Body of pancreas (tissue), 4 donors: Measurements from ENCODE around the gene SART3. TPM values are rescaled to one million over a fixed set of nuclear protein-coding genes. Genes with fewer than 3 reads are reported as not detected.

Experiments
- ATAC-seq: fragments of 150-250 bp; one replicate; pipeline ENCODE4 v1.9.1; 2016
- DNase-seq, 4 donors: peaks; one replicate each; pipeline ENCODE4 v3.0.0-alpha.2; 2019
- H3K27ac ChIP-seq, 4 donors: fragments of 200-600 bp; sonication (generic); 1 replicate in 3 of 4; 2 replicates in 1 of 4; pipeline versions ENCODE4 v1.5.1 to v1.6.1; 2016 to 2019; ENCODE audit warnings: mild to moderate bottlenecking in 1 of 4, mixed read lengths in 1 of 4, moderate library complexity in 1 of 4
- H3K27me3 ChIP-seq, 2 donors: fragments of 200-600 bp; sonication (generic); one replicate each; pipeline ENCODE4 v1.6.0; 2016; ENCODE audit warnings: mild to moderate bottlenecking in 1 of 2
- H3K36me3 ChIP-seq, 2 donors: fragments of 200-600 bp; sonication (generic); replicated peaks in 1 of 2; 2 replicates each; pipeline ENCODE4 v1.5.1; 2016; ENCODE audit warnings: low read depth in 2 of 2; ENCODE audit not compliant: insufficient read depth in 1 of 2
- H3K4me1 ChIP-seq: fragments of 200-600 bp; sonication (generic); one replicate; pipeline ENCODE4 v1.6.0; 2016
- H3K4me3 ChIP-seq, 2 donors: fragments of 200-600 bp; sonication (generic); 1 replicate in 1 of 2; 2 replicates in 1 of 2; pipeline ENCODE4 v1.5.1; 2016 to 2019
- H3K9me3 ChIP-seq, 3 donors: fragments of 200-600 bp; sonication (generic); 1 replicate in 2 of 3; 2 replicates in 1 of 3; pipeline ENCODE4 v1.5.1; 2016
- POLR2A ChIP-seq, 3 donors: fragments of 450-650 bp; IDR thresholded peaks; one replicate each; pipeline ENCODE4 v1.6.1; 2016; ENCODE audit warnings: antibody characterized with exemption in 3 of 3, mild to moderate bottlenecking in 2 of 3
- WGBS, 2 donors: methylation state at CpG; one replicate each; pipeline ENCODE4 v1.1.5; 2017; 5-methylcytosine and 5-hydroxymethylcytosine counted together
- intact Hi-C: fragments of 100-400 bp; cut with DNase I; formaldehyde crosslinking; loops from one replicate; pipeline ENCODE4 v1.15.1; 2023
- total RNA-seq, 2 donors: library from RNA; depleted of rRNA; stranded (reverse); fragments of >200 nt; gene quantifications; one replicate each; pipeline ENCODE4 v1.1.0, GENCODE V29; 2016
- TF ChIP-seq, protein P1 (sequence below), 7 experiments: fragments of 450-650 bp in 4 of 7; fragments of 200-600 bp in 3 of 7; sonication (generic) in 3 of 7; IDR thresholded peaks; one replicate each; pipeline ENCODE4 v1.5.1; 2016 to 2019; ENCODE audit warnings: antibody characterized with exemption in 7 of 7

SART3 gene
- total RNA-seq, 2 donors from 2014 or later, result 20.2 to 38.6 TPM

DNA sequence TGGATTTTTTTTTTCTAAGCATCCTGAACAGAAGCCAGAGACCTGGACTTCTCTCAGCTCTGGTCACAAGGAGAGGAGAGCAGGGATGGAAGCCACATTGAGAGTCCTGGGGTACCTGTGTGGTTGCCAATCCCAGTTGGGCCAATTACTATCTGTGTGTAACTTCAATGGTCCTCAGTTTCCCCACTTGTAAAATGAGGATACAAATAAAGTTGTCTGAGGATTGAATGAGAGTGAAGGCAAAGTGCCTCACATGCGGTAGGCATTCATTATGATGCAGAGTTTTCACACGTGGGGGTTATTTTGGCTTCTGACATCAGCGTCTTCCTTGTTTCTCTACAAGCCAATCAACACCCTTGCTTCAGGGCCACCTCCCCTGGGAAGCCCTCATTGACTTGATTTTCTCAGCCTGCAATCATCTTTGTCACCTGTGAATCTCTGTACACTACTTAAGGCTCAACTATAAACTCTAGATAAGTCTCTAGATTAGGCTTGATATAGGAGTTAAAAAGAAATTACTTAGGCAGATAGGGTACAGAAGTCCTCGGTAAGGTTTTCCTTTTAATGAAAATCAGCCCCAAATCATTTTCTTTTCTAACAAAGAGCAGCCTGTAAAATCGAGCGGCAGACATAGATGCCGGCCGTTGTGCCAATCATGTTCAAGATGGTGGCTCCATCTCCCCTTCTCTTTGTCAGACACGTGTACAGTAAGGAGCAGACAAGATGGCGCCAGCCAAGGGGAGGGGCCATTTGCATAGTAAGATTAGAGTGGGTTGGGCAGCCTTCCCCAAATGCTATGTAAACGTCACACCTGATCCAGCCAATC, 83.7 kb downstream of the SART3 start:
- ATAC-seq (no peak), DNase-seq (no peak)
- Histone ChIP-seq H3K27ac (no peak overlapping the region), H3K36me3 (no peaks in the 10 kb centered on the region), H3K4me1 (no peaks in the 10 kb centered on the region), H3K27me3 (no peaks in the 10 kb centered on the region), H3K4me3 (no peak overlapping the region), H3K9me3 (no peaks in the 10 kb centered on the region)
- intact Hi-C loops, result no loop called here
- TF ChIP-seq, protein P1, sequence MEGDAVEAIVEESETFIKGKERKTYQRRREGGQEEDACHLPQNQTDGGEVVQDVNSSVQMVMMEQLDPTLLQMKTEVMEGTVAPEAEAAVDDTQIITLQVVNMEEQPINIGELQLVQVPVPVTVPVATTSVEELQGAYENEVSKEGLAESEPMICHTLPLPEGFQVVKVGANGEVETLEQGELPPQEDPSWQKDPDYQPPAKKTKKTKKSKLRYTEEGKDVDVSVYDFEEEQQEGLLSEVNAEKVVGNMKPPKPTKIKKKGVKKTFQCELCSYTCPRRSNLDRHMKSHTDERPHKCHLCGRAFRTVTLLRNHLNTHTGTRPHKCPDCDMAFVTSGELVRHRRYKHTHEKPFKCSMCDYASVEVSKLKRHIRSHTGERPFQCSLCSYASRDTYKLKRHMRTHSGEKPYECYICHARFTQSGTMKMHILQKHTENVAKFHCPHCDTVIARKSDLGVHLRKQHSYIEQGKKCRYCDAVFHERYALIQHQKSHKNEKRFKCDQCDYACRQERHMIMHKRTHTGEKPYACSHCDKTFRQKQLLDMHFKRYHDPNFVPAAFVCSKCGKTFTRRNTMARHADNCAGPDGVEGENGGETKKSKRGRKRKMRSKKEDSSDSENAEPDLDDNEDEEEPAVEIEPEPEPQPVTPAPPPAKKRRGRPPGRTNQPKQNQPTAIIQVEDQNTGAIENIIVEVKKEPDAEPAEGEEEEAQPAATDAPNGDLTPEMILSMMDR (IDR thresholded peaks at IDR 0.05), result no peak
- TF ChIP-seq POLR2A (IDR thresholded peaks at IDR 0.05), result no peak
- WGBS, 2 donors, result 65 to 69% methylated on average over 11 of the region's 11 CpGs

DNA sequence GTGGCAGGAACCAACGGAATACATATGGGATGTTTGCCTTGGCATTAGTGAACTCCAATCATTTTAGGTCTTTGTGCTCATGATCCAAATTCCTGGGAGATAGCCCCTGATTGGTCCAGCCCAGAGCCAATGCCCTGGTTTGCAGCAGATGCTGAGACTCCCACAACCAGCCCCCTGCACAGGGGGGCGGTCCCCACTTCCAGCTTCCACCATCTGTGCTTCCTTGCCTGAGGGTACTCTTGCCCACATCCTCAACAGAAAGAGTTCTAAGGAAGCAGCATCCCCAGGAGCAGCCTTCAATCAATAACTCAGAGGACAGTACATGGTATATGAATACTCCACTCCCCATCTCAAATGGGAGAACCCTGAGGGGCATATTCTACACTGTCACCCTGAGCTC, 85.6 kb downstream of the SART3 start:
- intact Hi-C loops, result no loop called here

DNA sequence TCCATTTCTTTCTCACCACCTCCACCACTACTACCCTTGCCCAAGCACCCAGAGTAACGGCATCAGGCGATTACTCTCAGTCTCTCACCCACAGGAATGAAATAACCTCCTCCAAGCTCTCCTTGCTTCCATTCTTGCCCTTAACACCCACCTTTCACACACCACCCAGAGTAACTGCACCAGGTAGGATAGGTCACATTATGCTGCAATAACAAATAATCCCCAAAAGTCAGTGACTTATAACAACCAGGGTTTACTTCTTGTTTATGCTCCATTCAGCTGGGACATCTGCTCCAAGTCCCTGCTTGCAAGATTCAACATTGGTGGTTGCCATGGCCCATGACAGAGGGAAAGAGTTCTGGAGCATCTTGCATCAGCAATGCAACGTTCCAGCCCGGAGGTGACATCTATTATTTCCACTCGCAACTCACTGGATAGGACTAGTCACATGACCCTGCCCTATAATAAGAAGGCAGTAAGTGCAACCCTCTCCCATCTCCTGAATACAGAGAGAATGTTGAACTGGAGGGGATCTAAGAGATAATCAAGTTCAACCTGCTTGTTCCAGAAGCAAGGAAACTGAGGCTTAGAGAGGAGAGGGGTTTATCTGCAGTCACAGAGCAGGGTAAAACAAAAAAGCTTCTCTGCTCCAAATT, 87.4 kb downstream of the SART3 start:
- WGBS, 2 donors, result 70% methylated on average over 5 of the region's 5 CpGs
- no peak overlapping the region for H3K4me3 ChIP-seq
- intact Hi-C loops, result no loop called here
- no peaks in the 10 kb centered on the region for H3K36me3 ChIP-seq
- H3K9me3 ChIP-seq, result no peaks in the 10 kb centered on the region
- no peak for ATAC-seq
- DNase-seq, result no peak
- TF ChIP-seq, protein P1 (IDR thresholded peaks at IDR 0.05), result no peak
- no peak for TF ChIP-seq POLR2A (IDR thresholded peaks at IDR 0.05)
- no peaks in the 10 kb centered on the region for H3K27me3 ChIP-seq
- H3K27ac ChIP-seq, result no peak overlapping the region
- H3K4me1 ChIP-seq, result no peaks in the 10 kb centered on the region

More for the DNA sequence above, 85.6 kb downstream of the SART3 start:
- Histone ChIP-seq H3K4me3 (no peak overlapping the region), H3K4me1 (no peaks in the 10 kb centered on the region), H3K36me3 (no peaks in the 10 kb centered on the region), H3K27ac (no peak overlapping the region), H3K9me3 (no peaks in the 10 kb centered on the region), H3K27me3 (no peaks in the 10 kb centered on the region)
- no peak for TF ChIP-seq POLR2A (IDR thresholded peaks at IDR 0.05)
- TF ChIP-seq, protein P1 (IDR thresholded peaks at IDR 0.05), result no peak
- 34 to 62% methylated on average over 2 of the region's 2 CpGs for WGBS, 2 donors
- ATAC-seq (no peak), DNase-seq (no peak)

Other genes starting within 250 kb of the SART3 start
- 1 to 10 TPM; 5.3 to 5.7 TPM for gene CMKLR1, start 221.9 kb downstream of the SART3 start, total RNA-seq
- 10 to 100 TPM; 10.9 to 11.9 TPM for gene FICD, start 45.9 kb downstream of the SART3 start, total RNA-seq
- gene ISCU, start 1.4 kb upstream of the SART3 start, total RNA-seq, result 100 to 1,000 TPM in 1 of 2 donors, 10 to 100 TPM in 1; 82.7 to 160 TPM
- gene TMEM119, start 36.9 kb upstream of the SART3 start, total RNA-seq, result 1 to 10 TPM; 5.9 to 6.5 TPM
- gene SELPLG, start 72.7 kb upstream of the SART3 start, total RNA-seq, result 1 to 10 TPM in 1 of 2 donors, under 1 TPM in 1; 0.66 to 2.3 TPM
- gene CORO1C, start 170.3 kb upstream of the SART3 start, total RNA-seq, result 10 to 100 TPM; 26.7 to 27.4 TPM